Vagina (tissue), 2 donors: ENCODE results near the gene APLP2.
"Not testable (repeated sequence)": the region's sequence is repeated elsewhere in the genome, so short reads cannot be mapped to it uniquely, and the experiment has no call there.

ENCODE experiments used
- POLR2A ChIP-seq, 2 donors: fragments of 450-650 bp; IDR thresholded peaks; one replicate each; pipeline ENCODE4 v1.6.1; 2017; ENCODE audit warnings: antibody characterized with exemption in 2 of 2, mild to moderate bottlenecking in 2 of 2, moderate library complexity in 2 of 2
- POLR2AphosphoS5 ChIP-seq, 2 donors: sonication (generic); formaldehyde crosslinking; IDR thresholded peaks; one replicate each; pipeline ENCODE4 v1.9.0; 2017; ENCODE audit warnings: antibody characterized with exemption in 2 of 2, mild to moderate bottlenecking in 2 of 2, low read depth in 1 of 2; ENCODE audit not compliant: insufficient read depth in 1 of 2
- TF ChIP-seq, protein P1 (sequence below), 3 experiments: fragments of 450-650 bp in 2 of 3; fragments of 200-600 bp in 1 of 3; sonication (generic) in 1 of 3; IDR thresholded peaks; one replicate each; pipeline ENCODE4 v1.5.1; 2017 to 2019; ENCODE audit warnings: antibody characterized with exemption in 3 of 3, mild to moderate bottlenecking in 2 of 3, moderate library complexity in 2 of 3

DNA sequence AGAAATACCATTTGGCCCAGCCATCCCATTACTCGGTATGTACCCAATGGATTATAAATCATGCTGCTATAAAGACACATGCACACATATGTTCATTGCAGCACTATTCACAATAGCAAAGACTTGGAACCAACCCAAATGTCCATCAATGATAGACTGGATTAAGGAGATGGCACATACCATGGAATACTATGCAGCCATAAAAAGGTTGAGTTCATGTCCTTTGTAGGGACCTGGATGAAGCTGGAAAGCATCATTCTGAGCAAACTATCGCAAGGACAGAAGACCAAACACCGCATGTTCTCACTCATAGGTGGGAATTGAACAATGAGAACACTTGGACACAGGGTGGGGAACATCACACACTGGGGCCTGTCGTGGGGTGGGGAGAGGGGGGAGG, 39.0 kb downstream of the APLP2 start:
- TF ChIP-seq, protein P1, sequence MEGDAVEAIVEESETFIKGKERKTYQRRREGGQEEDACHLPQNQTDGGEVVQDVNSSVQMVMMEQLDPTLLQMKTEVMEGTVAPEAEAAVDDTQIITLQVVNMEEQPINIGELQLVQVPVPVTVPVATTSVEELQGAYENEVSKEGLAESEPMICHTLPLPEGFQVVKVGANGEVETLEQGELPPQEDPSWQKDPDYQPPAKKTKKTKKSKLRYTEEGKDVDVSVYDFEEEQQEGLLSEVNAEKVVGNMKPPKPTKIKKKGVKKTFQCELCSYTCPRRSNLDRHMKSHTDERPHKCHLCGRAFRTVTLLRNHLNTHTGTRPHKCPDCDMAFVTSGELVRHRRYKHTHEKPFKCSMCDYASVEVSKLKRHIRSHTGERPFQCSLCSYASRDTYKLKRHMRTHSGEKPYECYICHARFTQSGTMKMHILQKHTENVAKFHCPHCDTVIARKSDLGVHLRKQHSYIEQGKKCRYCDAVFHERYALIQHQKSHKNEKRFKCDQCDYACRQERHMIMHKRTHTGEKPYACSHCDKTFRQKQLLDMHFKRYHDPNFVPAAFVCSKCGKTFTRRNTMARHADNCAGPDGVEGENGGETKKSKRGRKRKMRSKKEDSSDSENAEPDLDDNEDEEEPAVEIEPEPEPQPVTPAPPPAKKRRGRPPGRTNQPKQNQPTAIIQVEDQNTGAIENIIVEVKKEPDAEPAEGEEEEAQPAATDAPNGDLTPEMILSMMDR (IDR thresholded peaks at IDR 0.05): not testable (repeated sequence)
- TF ChIP-seq POLR2A (IDR thresholded peaks at IDR 0.05); POLR2AphosphoS5 (IDR thresholded peaks at IDR 0.05; ENCODE audit: insufficient read depth in 1 of 2, low read depth in 1 of 2): not testable (repeated sequence)
